Ectodermal cell (in vitro differentiated cells): ENCODE measurements around the gene RYR3.

Experiments
- H3K27ac ChIP-seq: 2 replicates; pipeline ENCODE4 v1.7.0; 2013; ENCODE audit warnings: mild to moderate bottlenecking, low read depth, low read length; ENCODE audit not compliant: insufficient read depth, poor library complexity, severe bottlenecking
- H3K27me3 ChIP-seq: 2 replicates; pipeline ENCODE4 v1.7.0; 2013; ENCODE audit warnings: mild to moderate bottlenecking, low read length; ENCODE audit not compliant: insufficient read depth, control insufficient read depth, poor library complexity, severe bottlenecking
- H3K36me3 ChIP-seq: one replicate; pipeline ENCODE4 v1.7.0; 2013; ENCODE audit warnings: low read length; ENCODE audit not compliant: control insufficient read depth, insufficient read depth
- H3K4me1 ChIP-seq: one replicate; pipeline ENCODE4 v1.7.0; 2013; ENCODE audit warnings: low read length; ENCODE audit not compliant: control insufficient read depth, insufficient read depth
- H3K4me3 ChIP-seq: 2 replicates; pipeline ENCODE4 v1.7.0; 2013; ENCODE audit warnings: low read depth, low read length, control low read depth; ENCODE audit not compliant: insufficient read depth
- H3K9me3 ChIP-seq: 2 replicates; pipeline ENCODE4 v1.7.0; 2013; ENCODE audit warnings: mild to moderate bottlenecking, low read length, moderate library complexity; ENCODE audit not compliant: control insufficient read depth
- whole genome bisulfite sequencing, 2 experiments: methylation state at CpG; one replicate each; pipeline ENCODE4 v1.1.7; 2013; ENCODE audit warnings: missing lambda C conversion rate in 2 of 2; 5-methylcytosine and 5-hydroxymethylcytosine counted together

Gene RYR3

DNA sequence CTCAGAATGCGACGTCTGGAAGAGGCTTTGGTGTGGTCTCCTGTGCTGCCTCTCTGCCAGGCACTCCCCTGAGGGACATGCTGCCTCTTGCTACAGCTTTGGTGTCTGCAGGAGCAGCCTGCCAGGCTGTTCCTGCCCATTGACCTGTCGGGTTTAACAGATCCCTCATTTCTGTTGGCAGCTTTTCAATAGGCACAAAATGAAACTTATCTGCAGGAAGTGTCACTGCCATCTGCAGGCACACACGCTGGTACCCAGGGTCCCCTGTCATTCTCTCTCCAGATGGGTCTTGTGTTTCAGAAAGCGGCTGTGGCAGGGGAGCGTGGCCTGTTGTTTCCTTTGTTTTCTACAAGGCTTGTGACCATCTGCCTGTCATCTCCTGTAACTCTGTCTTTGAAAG lies 329.2 kb downstream of the RYR3 start:
- Histone ChIP-seq H3K9me3 (no peaks in the 10 kb centered on the region), H3K4me3 (no peak overlapping the region), H3K4me1 (peaks cover 4% of the 10 kb centered on the region), H3K27ac (no peak overlapping the region), H3K27me3 (no peaks in the 10 kb centered on the region), H3K36me3 (no peaks in the 10 kb centered on the region)
- WGBS, 2 experiments, result 61 to 68% methylated on average over 6 of the region's 6 CpGs

DNA sequence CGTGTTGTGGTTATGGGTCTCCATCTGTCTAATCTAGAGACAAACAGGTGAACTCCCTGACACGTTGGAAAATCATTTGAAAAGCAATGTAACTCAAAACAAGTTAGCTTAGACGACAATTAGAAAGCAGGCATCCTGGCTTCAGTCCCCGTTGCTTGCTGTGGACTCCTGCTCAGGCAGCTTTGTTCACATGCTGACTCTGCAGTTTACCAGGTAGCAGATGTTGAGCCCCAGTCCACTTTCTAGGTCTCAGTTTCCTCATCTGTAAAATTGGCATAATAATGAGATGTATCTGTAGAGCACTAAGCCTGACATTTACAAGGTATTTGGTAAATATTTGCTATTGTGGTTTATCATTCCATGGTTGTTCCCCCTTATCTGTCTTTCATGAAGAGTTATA lies 330.3 kb downstream of the RYR3 start:
- H3K36me3 ChIP-seq, result no peaks in the 10 kb centered on the region
- no peaks in the 10 kb centered on the region for H3K27me3 ChIP-seq
- H3K4me1 ChIP-seq, result peaks cover 4% of the 10 kb centered on the region
- no peaks in the 10 kb centered on the region for H3K9me3 ChIP-seq
- no peak overlapping the region for H3K27ac ChIP-seq
- WGBS, 2 experiments, result 88 to 90% methylated on average over 4 of the region's 4 CpGs
- H3K4me3 ChIP-seq, result no peak overlapping the region

DNA sequence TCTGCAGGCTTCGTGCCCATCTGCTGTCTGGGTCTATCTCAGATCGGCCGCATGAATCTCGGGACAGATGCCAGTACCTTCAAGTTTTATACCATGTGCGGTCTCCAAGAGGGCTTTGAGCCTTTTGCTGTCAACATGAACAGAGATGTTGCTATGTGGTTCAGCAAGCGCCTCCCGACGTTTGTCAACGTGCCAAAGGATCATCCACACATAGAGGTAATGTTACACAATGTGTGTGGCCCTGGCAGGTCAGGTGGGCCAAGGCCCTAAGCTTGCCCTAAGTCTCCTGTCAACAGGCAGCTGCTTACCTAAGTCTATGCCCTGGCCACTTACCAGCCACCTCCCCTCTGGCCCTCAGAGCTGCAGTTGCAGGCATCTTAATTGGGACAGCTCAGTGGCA lies 333.5 kb downstream of the RYR3 start:
- H3K36me3 ChIP-seq, result no peaks in the 10 kb centered on the region
- no peak overlapping the region for H3K27ac ChIP-seq
- no peaks in the 10 kb centered on the region for H3K9me3 ChIP-seq
- WGBS, 2 experiments, result 95% methylated on average over 9 of the region's 9 CpGs
- H3K27me3 ChIP-seq, result no peaks in the 10 kb centered on the region
- H3K4me1 ChIP-seq, result peaks cover 4% of the 10 kb centered on the region
- no peak overlapping the region for H3K4me3 ChIP-seq

DNA sequence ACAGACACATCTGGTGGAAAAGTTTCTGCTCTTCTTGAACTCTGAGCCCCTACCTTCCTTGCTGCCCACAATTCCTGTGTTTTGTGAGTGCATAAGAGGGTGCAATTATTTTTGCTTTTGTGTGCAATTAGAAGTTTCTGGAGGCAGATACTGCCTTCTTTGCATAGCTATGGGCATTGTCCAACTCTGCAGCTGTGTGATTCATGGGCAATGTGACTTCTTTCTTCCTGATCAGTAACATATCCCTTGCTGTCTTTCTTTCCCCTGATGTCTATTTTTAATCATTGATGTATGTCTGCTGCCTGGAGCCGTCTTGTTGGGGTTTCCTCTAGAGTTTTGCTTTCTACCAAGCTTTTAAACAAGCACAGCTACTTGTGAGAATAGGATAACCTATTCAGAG lies 336.0 kb downstream of the RYR3 start:
- no peak overlapping the region for H3K27ac ChIP-seq
- no peaks in the 10 kb centered on the region for H3K36me3 ChIP-seq
- H3K4me1 ChIP-seq, result no peaks in the 10 kb centered on the region
- 100% methylated on average over 1 of the region's 1 CpG for WGBS, 2 experiments
- H3K27me3 ChIP-seq, result no peaks in the 10 kb centered on the region
- no peaks in the 10 kb centered on the region for H3K9me3 ChIP-seq
- H3K4me3 ChIP-seq, result no peak overlapping the region

DNA sequence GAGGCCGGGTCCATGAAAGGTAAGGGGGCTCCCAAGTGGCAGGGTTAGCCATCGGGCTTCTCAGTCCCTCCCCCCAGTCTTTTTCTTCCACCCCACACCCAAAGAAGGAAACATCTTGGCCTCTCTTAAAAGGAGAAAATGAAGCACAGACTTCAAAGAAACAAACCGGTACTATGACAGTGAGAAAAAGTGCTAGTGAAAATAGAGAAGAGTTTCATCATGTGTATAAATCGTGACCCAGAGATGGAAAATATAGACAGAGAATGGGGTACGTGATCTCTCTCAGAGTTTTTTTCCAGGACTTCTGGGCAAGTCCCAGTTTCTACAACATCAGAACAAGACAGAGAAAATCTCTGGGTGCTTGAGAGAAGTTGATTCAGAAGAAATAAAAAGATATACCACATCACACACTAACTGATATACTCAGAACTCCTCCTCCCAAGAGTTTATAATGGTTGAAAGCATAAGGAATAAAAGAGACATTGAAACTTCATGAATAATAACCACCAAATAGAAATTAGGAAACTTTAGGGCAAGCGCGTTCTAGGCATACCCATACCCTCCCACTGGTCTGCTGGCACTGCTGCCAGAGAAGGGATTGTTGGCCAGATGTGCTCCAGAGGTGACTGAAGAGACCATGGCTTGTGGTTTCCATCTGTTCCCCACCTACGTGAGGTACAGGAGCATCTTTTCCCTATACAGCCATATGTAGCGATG lies 338.6 kb downstream of the RYR3 start:
- Histone ChIP-seq H3K27ac (no peak overlapping the region), H3K4me3 (no peak overlapping the region), H3K4me1 (no peaks in the 10 kb centered on the region), H3K9me3 (no peaks in the 10 kb centered on the region), H3K36me3 (no peaks in the 10 kb centered on the region), H3K27me3 (no peaks in the 10 kb centered on the region)
- 91 to 95% methylated on average over 9 of the region's 9 CpGs for WGBS, 2 experiments

DNA sequence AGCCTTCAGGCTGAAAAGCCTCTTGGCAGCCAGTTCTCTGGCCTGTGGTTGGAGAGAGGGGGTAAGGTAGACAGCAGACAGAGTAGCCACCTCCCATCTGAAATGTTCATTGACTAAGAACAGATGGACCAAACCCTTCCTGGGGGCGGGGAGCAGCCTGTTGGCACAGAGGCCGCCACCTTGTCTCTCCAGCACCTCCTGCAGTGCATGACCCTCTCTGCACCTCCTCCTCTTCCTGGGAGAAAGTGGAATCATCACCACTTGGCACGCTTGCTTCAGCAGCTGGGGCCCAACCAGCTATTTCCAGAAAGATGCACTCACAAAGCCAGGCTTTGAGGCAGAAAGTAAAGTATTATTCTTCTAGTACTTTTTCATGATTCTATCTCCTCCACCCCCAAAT lies 344.1 kb downstream of the RYR3 start:
- Histone ChIP-seq H3K9me3 (no peaks in the 10 kb centered on the region), H3K4me1 (no peaks in the 10 kb centered on the region), H3K27me3 (no peaks in the 10 kb centered on the region), H3K27ac (no peak overlapping the region), H3K4me3 (no peak overlapping the region), H3K36me3 (no peaks in the 10 kb centered on the region)
- WGBS, 2 experiments, result 74 to 79% methylated on average over 3 of the region's 3 CpGs

DNA sequence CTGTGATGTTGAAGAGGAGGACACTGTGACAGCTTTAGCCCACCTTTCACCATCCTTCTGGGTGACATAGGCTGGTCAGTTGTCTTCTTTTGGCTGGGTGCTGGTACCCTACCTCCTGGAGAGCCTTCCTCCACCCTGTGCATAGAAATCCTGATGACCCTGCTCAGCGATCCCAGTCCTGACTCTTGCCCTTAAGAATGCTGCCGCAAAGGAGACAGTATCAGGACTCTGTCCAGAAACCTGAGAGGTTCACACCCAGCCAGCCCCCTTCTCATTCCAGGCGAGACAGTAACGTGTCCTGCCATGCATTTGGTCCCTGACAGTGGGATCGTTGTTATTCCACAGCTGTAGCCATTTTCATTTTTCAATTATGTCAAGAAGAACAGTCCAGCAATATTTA lies 344.7 kb downstream of the RYR3 start:
- Histone ChIP-seq H3K27ac (no peak overlapping the region), H3K27me3 (no peaks in the 10 kb centered on the region), H3K4me1 (no peaks in the 10 kb centered on the region), H3K4me3 (no peak overlapping the region), H3K36me3 (no peaks in the 10 kb centered on the region), H3K9me3 (no peaks in the 10 kb centered on the region)
- 91 to 92% methylated on average over 5 of the region's 5 CpGs for WGBS, 2 experiments

DNA sequence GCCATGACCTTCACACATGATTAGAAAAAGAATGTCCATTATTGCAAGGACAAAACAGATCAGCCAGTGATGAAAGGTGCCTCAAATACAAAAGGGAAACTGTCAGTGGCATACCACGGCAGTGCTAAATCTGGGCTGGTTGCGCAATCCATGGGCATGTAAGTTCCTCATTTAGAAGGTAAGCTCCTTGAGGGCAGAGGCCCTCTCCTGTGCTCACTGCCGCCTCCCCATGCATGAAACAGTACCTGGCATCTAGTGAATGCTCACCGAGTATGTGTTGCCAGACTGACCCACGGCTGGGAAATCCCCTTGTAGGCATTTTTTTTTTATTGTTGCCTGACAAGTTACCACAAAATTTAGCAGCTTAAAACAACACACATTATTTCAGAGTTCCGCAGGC lies 345.4 kb downstream of the RYR3 start:
- 78 to 79% methylated on average over 6 of the region's 6 CpGs for WGBS, 2 experiments
- no peak overlapping the region for H3K4me3 ChIP-seq
- no peak overlapping the region for H3K27ac ChIP-seq
- H3K4me1 ChIP-seq, result no peaks in the 10 kb centered on the region
- no peaks in the 10 kb centered on the region for H3K27me3 ChIP-seq
- H3K9me3 ChIP-seq, result no peaks in the 10 kb centered on the region
- no peaks in the 10 kb centered on the region for H3K36me3 ChIP-seq

DNA sequence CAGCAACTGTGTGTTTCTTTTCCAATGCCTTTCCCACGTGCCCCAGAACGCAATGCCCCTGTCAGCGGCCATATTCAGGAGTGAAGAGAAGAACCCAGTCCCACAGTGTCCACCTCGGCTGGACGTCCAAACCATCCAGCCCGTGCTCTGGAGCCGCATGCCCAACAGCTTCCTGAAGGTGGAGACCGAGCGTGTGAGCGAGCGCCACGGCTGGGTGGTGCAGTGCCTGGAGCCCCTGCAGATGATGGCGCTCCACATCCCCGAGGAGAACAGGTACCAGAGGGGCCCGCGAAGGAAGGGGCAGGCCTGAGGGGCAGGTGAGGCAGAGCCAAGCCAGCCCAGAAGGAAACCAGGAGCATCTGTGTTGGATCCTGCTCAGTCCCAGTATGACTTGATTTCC lies 349.4 kb downstream of the RYR3 start:
- no peaks in the 10 kb centered on the region for H3K27me3 ChIP-seq
- no peaks in the 10 kb centered on the region for H3K9me3 ChIP-seq
- 94 to 95% methylated on average over 16 of the region's 16 CpGs for WGBS, 2 experiments
- H3K27ac ChIP-seq, result no peak overlapping the region
- no peak overlapping the region for H3K4me3 ChIP-seq
- no peaks in the 10 kb centered on the region for H3K36me3 ChIP-seq
- no peaks in the 10 kb centered on the region for H3K4me1 ChIP-seq

DNA sequence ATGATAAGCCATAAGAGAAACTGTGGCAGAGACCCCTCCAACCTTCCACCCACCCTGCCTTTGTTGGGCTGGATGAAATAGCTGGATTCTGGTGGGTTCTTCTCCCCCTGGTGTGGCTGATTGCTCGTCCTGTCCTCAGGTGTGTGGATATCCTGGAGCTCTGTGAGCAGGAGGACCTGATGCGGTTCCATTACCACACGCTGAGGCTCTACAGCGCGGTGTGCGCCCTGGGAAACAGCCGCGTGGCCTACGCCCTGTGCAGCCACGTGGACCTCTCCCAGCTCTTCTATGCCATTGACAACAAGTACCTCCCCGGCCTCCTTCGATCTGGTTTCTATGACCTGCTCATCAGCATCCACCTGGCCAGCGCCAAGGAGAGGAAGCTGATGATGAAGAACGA lies 351.2 kb downstream of the RYR3 start:
- Histone ChIP-seq H3K27ac (no peak overlapping the region), H3K4me3 (no peak overlapping the region), H3K36me3 (no peaks in the 10 kb centered on the region), H3K9me3 (no peaks in the 10 kb centered on the region), H3K4me1 (no peaks in the 10 kb centered on the region), H3K27me3 (no peaks in the 10 kb centered on the region)
- 95 to 98% methylated on average over 14 of the region's 14 CpGs for WGBS, 2 experiments

DNA sequence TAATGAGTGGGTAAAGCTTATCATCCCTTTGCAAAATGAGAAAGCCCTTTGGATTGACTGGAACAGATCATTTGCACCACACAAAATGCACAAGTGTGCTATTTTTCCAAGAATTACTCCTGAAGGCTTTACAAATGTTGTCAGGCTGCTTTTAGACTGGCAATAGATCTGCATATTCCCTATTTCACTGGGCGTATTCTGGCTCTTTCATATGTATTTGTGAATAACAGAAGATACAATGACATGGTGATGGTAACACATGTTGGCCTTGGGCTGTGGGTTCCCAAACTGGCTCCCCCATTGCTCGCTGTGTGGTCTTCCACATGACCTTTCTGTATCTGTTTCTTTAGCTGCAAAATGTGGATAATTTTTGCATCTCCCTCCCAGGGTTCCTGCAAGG lies 354.2 kb downstream of the RYR3 start:
- WGBS, 2 experiments, result 90 to 95% methylated on average over 2 of the region's 2 CpGs
- H3K27ac ChIP-seq, result no peak overlapping the region
- H3K4me3 ChIP-seq, result no peak overlapping the region
- no peaks in the 10 kb centered on the region for H3K9me3 ChIP-seq
- H3K4me1 ChIP-seq, result no peaks in the 10 kb centered on the region
- H3K36me3 ChIP-seq, result no peaks in the 10 kb centered on the region
- no peaks in the 10 kb centered on the region for H3K27me3 ChIP-seq
